GM18502 (cell line): ENCODE results near the gene CYP26A1.
"Not testable (repeated sequence)": the region's sequence is repeated elsewhere in the genome, so short reads cannot be mapped to it uniquely, and the experiment has no call there.

Experiments
- ATAC-seq: cut with Tn5 transposase; IDR thresholded peaks from one replicate; pipeline ENCODE4 v1.9.1; 2021; ENCODE audit warnings: mild to moderate bottlenecking; ENCODE audit not compliant: unreplicated experiment, poor library complexity

The CYP26A1 gene

GRCh38 chr10:93077860-93078337 is 4.2 kb downstream of the CYP26A1 start:
- no peak for ATAC-seq

DNA sequence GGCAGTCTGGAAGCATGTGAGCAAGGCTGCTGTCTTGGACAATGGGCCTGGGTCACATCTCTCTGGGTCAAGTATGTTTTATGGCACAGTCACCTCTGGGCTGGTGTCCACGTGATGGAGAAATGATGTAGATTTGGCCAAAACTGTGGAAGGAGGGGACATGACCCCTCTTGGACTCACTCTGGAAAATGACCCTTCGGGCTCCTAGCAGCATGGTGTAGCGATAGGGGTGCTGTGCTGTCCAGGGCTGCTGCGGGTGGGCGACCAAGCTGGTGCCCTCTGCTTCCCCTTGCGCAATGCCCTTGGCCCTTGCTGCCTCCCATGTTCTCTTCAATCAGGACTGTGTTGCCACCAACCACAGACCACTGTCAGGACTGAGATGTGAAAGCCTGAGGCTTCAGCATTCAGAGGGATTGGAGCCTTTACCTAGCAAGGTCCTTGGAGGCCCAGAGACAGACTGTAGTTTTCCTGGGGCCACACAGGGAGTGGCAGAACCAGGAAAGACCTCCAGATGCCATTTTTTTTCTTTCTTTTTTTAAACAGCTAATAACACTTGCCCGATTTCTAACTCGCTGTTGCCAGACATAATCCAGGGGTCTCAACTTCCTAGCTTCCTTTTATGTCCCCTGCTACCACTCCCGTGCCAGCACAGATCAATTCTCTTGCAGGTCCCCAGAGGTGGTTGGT is 6.1 kb downstream of the CYP26A1 start:
- ATAC-seq: no peak

GRCh38 chr10:93080350-93081046 is 6.8 kb downstream of the CYP26A1 start:
- ATAC-seq: no peak

- no peak for ATAC-seq
Observed at GRCh38 chr10:93081318-93081717, 7.6 kb downstream of the CYP26A1 start.

- no peak for ATAC-seq
Observed at GRCh38 chr10:93081834-93082233, 8.1 kb downstream of the CYP26A1 start.

GRCh38 chr10:93083743-93084539 is 10.2 kb downstream of the CYP26A1 start:
- ATAC-seq: no peak

DNA sequence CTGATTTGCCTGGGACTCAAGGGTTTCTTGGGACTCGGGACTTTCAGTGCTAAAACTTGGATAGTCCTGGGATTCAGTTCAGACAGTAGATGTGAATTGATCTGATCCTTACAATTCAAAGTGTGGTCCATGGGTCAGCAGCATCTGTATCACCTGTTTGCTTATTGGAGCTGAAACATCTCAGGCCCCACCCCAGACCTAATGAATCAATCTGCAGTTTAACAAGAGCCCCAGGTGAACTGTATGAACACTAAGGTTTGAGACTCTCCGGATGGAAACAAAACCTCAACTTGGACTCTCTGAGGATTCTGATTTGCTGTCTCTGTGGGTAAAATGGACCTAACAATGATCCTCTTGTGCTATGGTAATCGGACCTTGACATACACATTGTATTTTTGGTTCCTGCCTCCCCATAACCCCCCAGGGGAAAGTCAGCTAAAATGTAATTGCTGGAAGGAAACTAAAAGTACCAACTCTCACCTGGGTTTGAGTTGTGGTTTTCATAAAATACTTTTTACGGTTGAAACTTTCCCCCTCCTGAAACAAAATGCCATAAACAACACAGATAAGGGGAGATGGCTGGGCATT is 11.7 kb downstream of the CYP26A1 start:
- ATAC-seq: no peak

DNA sequence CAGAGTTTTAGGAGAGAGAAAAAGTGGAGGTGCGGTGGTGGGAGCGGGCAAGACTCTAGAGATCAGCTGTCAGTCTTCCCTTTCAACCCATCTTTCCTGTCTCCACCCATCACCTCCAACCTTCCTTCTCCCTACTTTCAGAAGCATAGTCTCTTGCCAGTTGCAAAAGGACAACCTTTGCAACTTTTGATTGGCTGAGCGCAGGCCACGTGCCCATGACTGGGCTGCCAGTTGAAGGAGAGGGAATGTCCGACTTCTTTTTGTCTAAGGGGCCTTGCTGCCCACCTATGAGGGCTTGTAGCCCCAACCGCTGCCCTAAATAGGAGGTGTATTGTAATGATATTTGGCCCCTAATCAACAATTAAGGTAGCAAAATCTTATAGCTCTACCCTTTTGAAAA is 12.6 kb downstream of the CYP26A1 start:
- ATAC-seq: no peak

DNA sequence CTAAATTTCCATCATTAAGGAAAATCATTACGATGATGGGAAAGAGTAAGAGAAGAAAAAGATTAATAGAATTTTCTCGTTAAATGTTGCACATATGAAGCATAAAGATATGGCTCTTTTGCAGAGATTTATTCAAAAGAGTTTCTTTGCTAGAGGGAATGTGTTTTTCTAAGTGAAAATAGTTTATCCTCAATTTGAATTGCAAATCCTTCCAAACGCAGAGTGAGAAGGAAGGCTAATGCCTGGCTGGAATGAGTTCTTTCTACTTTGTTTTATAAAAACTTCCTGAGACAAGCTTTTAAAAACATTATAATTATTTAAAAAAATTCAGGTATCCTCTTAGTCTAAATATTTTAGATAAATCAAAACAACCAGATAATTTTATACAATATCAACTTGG is 14.2 kb downstream of the CYP26A1 start:
- ATAC-seq: no peak

DNA sequence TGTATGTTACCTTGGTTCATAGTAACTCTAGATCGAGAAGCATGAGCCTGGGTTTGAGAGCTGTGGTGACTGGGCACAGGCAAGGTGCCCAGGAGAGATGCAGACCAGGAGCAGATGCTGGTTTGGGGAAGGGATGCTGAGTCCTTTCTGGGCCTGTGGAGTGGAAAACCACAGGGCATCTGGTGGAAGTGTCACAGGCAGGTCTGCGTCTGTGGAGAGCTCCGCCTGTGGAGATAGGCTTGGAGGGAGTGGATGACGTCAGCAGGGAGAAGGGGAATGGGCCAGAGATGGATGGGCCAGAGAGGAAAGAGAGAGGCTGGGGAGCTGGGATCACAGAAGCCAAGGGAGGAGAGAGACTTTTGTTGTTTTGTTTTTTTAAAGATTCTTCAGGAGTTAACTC is 14.8 kb downstream of the CYP26A1 start:
- ATAC-seq: no peak

DNA sequence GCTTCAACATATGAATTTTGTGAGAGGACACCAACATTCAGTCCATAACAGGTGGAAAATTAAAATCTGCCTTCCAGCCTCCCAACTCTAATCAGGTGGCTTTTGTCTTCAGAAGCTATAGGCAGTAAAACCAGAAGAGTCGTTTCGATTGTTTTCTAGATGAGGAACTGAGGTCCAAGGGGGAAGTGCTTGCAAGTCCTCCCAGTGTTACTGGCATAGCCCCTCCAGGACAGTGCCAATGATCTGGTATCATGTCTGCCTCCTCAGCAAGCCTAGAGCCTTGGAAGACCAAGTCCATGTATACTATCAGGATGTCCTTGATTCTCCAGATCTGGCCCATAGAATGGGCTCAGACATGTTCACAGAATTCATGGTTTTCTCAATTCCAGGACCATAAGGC is 16.9 kb downstream of the CYP26A1 start:
- ATAC-seq: no peak

GRCh38 chr10:93091960-93092359 is 18.3 kb downstream of the CYP26A1 start:
- no peak for ATAC-seq

DNA sequence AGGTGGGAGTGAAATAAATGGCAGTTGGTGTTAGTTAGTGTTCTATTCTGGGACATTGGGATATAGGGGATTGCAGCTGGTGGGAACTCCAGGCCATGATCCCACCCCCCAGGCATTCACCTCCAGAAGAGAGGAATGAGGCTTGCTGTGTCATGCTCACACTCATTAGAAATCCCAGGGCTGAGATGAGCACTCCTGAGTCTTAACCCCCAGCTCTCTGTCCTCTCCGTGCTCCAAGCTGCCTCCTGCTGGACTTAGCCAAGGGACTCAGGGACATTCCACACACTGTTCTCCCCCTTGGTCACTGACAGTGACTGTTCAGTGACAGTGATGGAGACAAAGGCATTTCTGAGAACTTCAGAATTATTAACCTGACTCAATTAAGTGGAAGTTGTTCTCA is 21.5 kb downstream of the CYP26A1 start:
- no peak for ATAC-seq

DNA sequence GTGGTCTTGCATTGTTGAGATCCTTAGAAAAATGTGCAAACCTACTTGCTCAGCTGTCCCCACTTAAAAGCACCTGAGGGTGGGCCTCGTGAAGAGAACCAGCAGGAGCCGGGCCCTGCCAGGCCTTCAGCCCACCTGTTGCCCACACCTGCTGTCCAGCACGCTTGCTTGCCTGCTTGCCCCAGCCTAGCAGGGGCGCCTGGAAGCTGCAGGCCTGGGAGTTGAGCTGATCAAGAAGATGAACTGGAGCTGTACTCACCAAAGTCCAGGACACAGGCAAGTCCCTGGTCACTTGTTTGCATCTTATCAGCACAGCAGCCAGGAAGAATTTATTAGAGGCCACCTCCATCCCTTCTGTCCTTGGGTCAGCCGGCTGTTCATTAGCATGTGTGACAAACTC is 23.2 kb downstream of the CYP26A1 start:
- no peak for ATAC-seq

GRCh38 chr10:93097386-93097785 is 23.7 kb downstream of the CYP26A1 start:
- no peak for ATAC-seq

GRCh38 chr10:93098816-93099215 is 25.1 kb downstream of the CYP26A1 start:
- ATAC-seq: no peak

DNA sequence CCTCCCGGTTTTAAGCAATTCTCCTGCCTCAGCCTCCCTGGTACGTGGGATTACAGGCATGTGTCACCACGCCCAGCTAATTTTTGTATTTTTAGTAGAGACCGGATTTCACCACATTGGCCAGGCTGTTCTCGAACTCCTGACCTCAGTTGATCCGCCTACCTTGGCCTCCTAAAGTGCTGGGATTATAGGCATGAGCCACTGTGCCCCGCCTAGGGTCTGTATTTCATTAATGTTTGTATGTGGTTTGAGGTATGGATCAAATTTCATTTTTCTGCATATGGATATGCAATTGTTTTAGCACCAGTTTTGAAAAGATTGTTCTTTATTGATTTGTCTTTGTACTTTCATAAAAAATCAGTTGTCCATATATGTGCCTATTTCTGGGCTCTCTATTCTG is 26.0 kb downstream of the CYP26A1 start:
- ATAC-seq: no peak

GRCh38 chr10:93101148-93101547 is 27.5 kb downstream of the CYP26A1 start:
- not testable (repeated sequence) for ATAC-seq

- no peak for ATAC-seq
Observed at GRCh38 chr10:93103953-93104352, 30.3 kb downstream of the CYP26A1 start.

- ATAC-seq: no peak
Observed at GRCh38 chr10:93106631-93107072, 33.0 kb downstream of the CYP26A1 start.
